Activated naive CD8-positive, alpha-beta T cell treated with anti-CD3 and anti-CD28 coated beads, Interleukin-2, amount 10 ng/mL, durations not matched to agents 7 days and 5 days (primary cell): ENCODE measurements around the gene TTLL11. TPM values are rescaled to one million over a fixed set of nuclear protein-coding genes. Genes with fewer than 3 reads are reported as not detected.

Experiments
- ATAC-seq: fragments of 150-1000 bp; cut with Tn5 transposase; one replicate; pipeline ENCODE4 v1.10.0; 2021; ENCODE audit warnings: low read depth, moderate library complexity
- POLR2A ChIA-PET: fragments of 350-600 bp; sonication (Branson Sonifier 250); formaldehyde crosslinking; loops from one replicate; lab custom pipeline; 2021; ENCODE audit warnings: antibody characterized with exemption; lab: Charles Lee
- DNase-seq: peaks from one replicate; pipeline ENCODE4 v3.0.0; 2021
- H3K27ac Mint-ChIP-seq: one replicate; pipeline ENCODE4 v1.8.0; 2022; ENCODE audit warnings: mild to moderate bottlenecking, mixed read lengths
- H3K27me3 Mint-ChIP-seq: one replicate; pipeline ENCODE4 v1.8.0; 2022; ENCODE audit warnings: mild to moderate bottlenecking, moderate library complexity, mixed read lengths
- H3K36me3 Mint-ChIP-seq: one replicate; pipeline ENCODE4 v1.8.0; 2021; ENCODE audit warnings: mild to moderate bottlenecking, mixed read lengths
- H3K4me1 Mint-ChIP-seq: one replicate; pipeline ENCODE4 v1.8.0; 2021; ENCODE audit warnings: mixed read lengths
- H3K4me3 Mint-ChIP-seq: one replicate; pipeline ENCODE4 v1.8.0; 2022; ENCODE audit warnings: mild to moderate bottlenecking, moderate library complexity, mixed read lengths
- H3K9me3 Mint-ChIP-seq: one replicate; pipeline ENCODE4 v1.8.0; 2021; ENCODE audit warnings: mixed read lengths
- microRNA-seq: library from miRNA; unstranded; fragments of <30 nt; microRNA quantifications from one replicate; pipeline ENCODE4 v1.2.0, GENCODE V29; 2022
- total RNA-seq, 2 experiments: library from RNA; stranded (reverse); gene quantifications; one replicate each; pipeline ENCODE4 v1.2.3, GENCODE V29; 2021

The TTLL11 gene
- total RNA-seq, 2 experiments from 2014 or later: 3.9 to 4.1 TPM

- H3K27ac Mint-ChIP-seq: no peak overlapping the region
- H3K9me3 Mint-ChIP-seq: no peaks in the 10 kb centered on the region
- POLR2A ChIA-PET: no interaction called here
- ATAC-seq (no peak), DNase-seq (no peak)
- no peaks in the 10 kb centered on the region for H3K27me3 Mint-ChIP-seq
- H3K4me3 Mint-ChIP-seq: no peak overlapping the region
- no peaks in the 10 kb centered on the region for H3K4me1 Mint-ChIP-seq
- no peaks in the 10 kb centered on the region for H3K36me3 Mint-ChIP-seq
Observed at GRCh38 chr9:121772600-121773285, 320.4 kb downstream of the TTLL11 start.

Small RNAs within 50 kb of the gene (microRNA-seq; reads per million reads assigned to microRNA genes)
- not detected for gene MIR4478

Other genes starting within 250 kb of the TTLL11 start
- gene NDUFA8, start 66.5 kb upstream of the TTLL11 start, total RNA-seq: 10 to 100 TPM; 32.5 to 36.7 TPM
- gene MORN5, start 66.6 kb upstream of the TTLL11 start, total RNA-seq: not detected
- gene LHX6, start 135.6 kb upstream of the TTLL11 start, total RNA-seq: not detected
- 10 to 100 TPM; 20.9 to 23.4 TPM for gene RBM18, start 171.5 kb upstream of the TTLL11 start, total RNA-seq
- 10 to 100 TPM; 28.4 to 29.0 TPM for gene MRRF, start 171.6 kb upstream of the TTLL11 start, total RNA-seq